Keratinocyte (primary cell): ENCODE measurements around the gene PDE6D.

ENCODE experiments used
- EZH2 ChIP-seq: IDR thresholded peaks from one replicate; pipeline ENCODE4 v1.6.1; 2012; ENCODE audit warnings: inconsistent platforms, mild to moderate bottlenecking, low read length, moderate library complexity
- TF ChIP-seq, protein P1 (sequence below), 3 experiments: IDR thresholded peaks in 1 of 3; conservative IDR thresholded peaks in 1 of 3; optimal IDR thresholded peaks in 1 of 3; 2 replicates in 2 of 3; 3 replicates in 1 of 3; pipeline versions ENCODE3 to v1.5.1; 2011; ENCODE audit warnings: low read length in 3 of 3, mild to moderate bottlenecking in 3 of 3, moderate library complexity in 2 of 3, control low read depth in 1 of 3, inconsistent platforms in 1 of 3; ENCODE audit not compliant: insufficient read depth in 2 of 3; ENCODE audit errors: extremely low read depth in 1 of 3

- TF ChIP-seq, protein P1, sequence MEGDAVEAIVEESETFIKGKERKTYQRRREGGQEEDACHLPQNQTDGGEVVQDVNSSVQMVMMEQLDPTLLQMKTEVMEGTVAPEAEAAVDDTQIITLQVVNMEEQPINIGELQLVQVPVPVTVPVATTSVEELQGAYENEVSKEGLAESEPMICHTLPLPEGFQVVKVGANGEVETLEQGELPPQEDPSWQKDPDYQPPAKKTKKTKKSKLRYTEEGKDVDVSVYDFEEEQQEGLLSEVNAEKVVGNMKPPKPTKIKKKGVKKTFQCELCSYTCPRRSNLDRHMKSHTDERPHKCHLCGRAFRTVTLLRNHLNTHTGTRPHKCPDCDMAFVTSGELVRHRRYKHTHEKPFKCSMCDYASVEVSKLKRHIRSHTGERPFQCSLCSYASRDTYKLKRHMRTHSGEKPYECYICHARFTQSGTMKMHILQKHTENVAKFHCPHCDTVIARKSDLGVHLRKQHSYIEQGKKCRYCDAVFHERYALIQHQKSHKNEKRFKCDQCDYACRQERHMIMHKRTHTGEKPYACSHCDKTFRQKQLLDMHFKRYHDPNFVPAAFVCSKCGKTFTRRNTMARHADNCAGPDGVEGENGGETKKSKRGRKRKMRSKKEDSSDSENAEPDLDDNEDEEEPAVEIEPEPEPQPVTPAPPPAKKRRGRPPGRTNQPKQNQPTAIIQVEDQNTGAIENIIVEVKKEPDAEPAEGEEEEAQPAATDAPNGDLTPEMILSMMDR (optimal IDR thresholded peaks at IDR 0.05 in 1 of 3, IDR thresholded peaks at IDR 0.05 in 1 of 3, conservative IDR thresholded peaks at IDR 0.05 in 1 of 3; ENCODE audit: extremely low read depth in 1 of 3, insufficient read depth in 2 of 3, low read length in 3 of 3): no peak
- TF ChIP-seq EZH2: no peak
These were observed 60.6 kb downstream of the PDE6D start for GRCh38 chr2:231720292-231720986.
